ENCODE results near the gene RSRC1.

- TF ChIP-seq EZH2phosphoT487 (conservative IDR thresholded peaks at IDR 0.05; ENCODE audit: low read length): no peak
- TF ChIP-seq, protein P1, sequence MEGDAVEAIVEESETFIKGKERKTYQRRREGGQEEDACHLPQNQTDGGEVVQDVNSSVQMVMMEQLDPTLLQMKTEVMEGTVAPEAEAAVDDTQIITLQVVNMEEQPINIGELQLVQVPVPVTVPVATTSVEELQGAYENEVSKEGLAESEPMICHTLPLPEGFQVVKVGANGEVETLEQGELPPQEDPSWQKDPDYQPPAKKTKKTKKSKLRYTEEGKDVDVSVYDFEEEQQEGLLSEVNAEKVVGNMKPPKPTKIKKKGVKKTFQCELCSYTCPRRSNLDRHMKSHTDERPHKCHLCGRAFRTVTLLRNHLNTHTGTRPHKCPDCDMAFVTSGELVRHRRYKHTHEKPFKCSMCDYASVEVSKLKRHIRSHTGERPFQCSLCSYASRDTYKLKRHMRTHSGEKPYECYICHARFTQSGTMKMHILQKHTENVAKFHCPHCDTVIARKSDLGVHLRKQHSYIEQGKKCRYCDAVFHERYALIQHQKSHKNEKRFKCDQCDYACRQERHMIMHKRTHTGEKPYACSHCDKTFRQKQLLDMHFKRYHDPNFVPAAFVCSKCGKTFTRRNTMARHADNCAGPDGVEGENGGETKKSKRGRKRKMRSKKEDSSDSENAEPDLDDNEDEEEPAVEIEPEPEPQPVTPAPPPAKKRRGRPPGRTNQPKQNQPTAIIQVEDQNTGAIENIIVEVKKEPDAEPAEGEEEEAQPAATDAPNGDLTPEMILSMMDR (IDR thresholded peaks at IDR 0.05; ENCODE audit: insufficient read depth, low read length, poor library complexity, severe bottlenecking): no peak
These were observed 379.3 kb downstream of the RSRC1 start for GRCh38 chr3:158489181-158489580.

All from SU-DHL-6 (cell line).